GM21526 (cell line): Measurements from ENCODE around the gene NET1.

Source experiments
- ATAC-seq: cut with Tn5 transposase; IDR thresholded peaks from one replicate; pipeline ENCODE4 v1.9.1; 2021; ENCODE audit warnings: moderate library complexity; ENCODE audit not compliant: unreplicated experiment, low FRiP score

The NET1 gene

DNA sequence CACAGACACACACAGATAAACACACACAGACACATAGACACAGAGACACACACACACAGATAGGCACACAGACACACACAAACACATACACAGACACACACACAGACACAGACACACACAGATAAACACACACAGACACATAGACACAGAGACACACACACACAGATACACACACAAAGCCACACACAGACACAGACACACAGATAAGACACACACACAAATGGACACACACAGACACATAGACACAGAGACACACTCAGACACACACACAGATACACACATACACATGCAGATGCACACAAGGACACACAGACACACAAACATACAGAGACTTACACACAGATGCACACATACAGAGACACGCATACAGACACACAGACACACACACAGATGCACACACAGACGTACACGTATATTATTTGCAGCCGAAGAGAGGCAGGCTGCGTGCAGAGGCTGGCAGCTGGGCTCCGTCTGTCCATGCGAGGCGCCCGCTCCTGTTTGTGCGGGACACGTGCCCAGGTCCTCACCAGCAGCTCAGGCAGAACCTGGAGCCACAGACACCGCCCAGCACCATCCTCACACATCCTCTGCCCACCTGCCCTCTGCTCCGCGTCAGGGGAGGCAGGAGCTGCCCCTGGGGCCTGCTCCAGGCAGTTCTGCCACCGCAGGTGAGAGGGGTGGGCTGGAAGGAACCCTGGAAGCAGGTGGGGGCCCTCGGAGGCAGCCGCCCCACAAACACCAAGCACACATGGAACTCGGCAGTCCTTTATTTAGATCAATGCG, 85.8 kb downstream of the NET1 start:
- no peak for ATAC-seq

DNA sequence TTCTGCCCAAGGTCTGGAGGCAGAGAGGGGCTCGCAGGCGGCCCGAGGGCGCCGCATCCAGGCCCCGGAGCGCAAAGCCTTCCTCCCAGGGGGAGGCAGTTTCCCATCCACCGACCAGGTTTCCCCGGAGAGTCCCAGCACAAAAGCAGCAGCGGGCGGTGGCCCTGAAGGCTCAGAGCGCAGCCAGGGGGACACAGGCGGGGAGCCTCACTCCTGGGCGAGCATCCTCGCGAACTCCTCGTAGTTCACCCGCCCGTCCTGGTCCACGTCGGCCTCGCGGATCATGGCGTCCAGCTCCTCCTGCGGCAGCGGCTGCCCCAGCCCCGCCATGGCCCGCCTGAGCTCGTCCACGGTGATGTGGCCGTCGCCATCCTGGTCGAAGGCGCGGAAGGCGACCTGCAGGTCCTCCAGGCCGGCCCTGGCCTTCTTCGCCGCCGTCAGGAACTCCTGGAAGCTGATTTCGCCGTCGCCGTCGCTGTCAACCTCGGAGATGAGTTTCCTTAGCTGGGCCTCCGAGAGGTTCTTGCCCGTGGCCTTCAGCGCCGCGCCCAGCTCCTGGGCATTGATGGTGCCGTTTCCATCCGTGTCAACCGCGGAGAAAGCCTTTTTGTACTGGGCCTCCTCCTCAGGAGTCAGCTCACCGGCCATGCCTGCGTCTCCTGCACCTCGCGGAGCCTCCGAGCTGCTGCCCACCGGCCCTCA, 86.6 kb downstream of the NET1 start:
- ATAC-seq: no peak

DNA sequence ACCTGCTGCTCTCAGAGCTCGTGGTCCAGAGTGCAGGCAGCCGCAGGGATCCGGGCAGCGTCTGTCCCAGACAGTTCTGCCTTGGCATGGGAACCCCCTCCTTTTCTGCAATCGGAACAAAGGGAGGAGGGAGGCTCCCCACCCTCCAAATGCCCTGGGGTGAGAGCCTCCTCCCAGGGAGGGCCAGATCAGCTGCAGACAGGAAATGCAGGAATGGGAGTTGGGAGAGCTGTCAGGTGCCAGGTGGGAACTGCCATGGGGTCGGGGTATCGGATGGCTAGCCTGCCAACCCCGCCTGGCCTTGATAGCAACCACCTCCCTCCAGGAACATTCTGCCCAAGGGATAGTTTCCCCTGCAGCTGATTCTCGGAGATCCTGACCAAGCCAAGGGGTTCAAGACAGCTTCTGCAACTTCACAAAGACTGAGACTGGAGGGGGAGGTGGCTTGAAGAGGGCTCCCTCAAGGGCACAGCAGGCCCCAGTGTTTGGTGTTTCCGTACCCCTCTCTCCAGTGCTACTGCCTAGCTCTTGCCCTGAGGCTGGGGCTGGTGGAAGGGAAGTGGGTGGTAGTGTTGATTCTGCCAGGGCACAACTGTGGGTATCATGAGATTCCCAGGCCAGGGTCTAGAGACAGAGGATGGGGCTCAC, 87.3 kb downstream of the NET1 start, which contains the start of gene CALML5:
Gene CALML5 (minus strand): TSS at position 78 of the 648 bp plus-strand sequence. CDS start 132 bp downstream, outside the sequence.
- ATAC-seq: no peak

DNA sequence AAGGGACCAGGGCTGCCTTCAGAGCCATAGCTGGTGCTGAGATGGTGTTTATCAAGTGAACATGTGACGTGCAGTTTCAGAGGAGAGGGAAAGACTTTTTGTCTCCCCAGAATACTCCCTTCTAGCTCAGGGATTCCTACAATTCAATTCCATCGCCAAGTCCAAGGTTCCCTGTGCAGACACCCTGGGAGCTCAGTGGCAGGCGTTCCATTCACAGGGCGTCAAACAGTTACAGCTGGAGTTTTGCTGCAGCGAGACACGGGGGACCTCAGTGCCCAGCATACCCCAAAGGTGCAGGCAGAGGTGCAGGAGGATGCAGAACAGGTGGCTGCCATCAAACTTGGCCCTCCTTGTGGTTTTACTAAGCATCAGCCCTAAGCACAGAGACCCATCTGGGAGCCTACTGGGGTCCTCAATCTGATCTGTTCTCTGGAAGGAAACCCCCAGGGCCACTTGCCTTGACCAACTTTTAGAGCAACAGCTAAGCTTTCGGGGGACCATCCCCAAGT, 87.9 kb downstream of the NET1 start:
- no peak for ATAC-seq

DNA sequence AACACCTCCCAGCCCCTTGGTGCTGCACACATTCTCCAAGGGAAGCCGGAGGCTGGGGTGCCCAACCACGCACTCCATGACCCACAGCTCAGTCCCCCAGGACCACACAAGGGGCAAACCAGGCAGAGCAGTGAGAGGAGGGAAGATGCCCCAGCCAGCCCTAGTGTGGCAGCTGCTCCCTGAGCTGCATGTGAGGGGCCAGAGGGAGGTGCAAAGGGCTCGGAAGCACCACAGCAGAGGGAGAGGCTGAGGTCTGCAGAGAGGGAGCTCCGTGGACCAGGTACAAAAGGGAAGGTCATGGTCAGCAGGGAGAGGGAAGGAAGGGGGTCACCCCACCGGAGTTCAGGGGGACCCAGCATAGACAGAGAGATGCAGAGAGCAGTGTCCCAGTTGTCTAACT, 88.6 kb downstream of the NET1 start:
- ATAC-seq: no peak

DNA sequence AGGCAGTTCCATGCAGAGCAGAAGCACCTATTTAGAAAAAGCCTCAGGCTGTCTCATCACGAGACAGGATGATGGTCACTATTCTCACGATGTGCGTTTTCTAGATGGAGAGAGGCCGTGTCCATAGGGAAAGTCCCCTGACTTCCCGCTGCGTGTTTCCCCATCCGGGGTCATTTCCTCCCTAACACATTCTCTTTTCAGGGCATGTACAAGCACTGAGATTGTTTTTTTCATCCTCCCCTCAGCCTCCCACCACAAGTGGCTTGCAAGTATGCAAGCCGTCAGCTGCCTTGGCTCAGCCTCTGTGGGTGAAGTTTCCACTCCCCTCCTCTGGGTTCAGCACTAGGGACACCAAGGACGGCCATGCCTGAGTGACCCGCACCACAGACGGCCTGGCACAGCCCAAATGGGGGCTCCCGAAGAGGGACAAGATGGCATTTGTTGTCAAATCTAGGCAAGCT, 89.7 kb downstream of the NET1 start:
- ATAC-seq: no peak

DNA sequence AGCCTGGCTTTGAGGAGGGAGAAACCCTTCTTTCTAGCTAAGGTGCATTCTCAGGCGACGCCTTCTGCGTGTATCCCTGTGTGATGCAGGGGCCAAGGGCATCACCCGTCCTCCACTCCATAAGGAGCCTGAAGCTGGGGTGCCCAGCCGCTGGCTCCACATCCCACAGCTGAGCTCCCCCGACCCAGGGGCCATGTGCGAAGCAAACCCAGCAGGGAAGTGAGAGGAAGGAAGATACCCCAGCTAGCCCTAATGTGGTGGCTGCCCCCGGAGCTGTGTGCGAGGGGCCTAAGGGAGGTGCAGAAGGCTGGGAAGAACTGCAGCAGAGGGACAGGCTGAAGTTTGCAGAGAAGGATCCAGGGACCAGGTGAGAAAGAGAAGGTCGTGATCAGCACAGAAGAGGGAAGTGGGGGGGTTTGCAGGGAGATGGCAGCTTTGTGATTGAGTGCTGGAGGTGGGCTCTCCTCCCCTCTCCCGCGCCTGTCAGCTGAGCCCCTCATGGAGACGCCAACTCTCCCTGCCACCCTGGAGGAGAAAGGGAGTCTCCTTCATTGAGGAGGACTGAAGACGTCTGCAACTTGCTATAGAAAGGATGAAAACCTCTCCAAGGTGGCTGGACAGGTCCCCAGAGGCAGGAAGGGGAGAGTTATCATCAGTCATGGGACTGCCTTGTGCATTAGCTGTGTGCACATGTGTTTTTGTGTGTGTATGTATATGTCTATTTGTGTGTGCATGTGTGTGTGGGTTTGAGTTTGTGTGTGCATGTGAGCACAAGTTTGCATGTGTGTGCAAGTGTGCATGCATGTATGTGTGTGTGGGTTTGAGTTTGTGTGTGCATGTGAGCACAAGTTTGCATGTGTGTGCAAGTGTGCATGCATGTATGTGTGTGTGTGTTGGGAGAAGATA, 90.5 kb downstream of the NET1 start:
- no peak for ATAC-seq

DNA sequence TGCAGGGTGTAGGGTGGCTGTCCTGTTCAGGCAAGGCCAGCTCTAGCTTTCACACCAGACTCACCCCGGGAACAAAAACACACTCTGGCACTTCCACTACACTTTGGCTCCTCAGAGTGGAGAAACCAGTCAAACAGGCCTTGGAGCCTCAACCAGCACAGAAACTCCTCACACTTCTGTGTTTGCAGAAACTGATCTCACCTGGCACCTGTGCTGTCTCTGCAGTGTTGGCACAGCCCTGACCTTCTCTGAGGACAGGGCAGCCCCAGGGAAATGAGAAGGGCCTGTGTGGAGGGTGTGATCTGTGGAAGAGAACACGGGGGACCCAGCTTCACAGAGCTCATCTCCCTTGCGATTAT, 91.1 kb downstream of the NET1 start:
- no peak for ATAC-seq

DNA sequence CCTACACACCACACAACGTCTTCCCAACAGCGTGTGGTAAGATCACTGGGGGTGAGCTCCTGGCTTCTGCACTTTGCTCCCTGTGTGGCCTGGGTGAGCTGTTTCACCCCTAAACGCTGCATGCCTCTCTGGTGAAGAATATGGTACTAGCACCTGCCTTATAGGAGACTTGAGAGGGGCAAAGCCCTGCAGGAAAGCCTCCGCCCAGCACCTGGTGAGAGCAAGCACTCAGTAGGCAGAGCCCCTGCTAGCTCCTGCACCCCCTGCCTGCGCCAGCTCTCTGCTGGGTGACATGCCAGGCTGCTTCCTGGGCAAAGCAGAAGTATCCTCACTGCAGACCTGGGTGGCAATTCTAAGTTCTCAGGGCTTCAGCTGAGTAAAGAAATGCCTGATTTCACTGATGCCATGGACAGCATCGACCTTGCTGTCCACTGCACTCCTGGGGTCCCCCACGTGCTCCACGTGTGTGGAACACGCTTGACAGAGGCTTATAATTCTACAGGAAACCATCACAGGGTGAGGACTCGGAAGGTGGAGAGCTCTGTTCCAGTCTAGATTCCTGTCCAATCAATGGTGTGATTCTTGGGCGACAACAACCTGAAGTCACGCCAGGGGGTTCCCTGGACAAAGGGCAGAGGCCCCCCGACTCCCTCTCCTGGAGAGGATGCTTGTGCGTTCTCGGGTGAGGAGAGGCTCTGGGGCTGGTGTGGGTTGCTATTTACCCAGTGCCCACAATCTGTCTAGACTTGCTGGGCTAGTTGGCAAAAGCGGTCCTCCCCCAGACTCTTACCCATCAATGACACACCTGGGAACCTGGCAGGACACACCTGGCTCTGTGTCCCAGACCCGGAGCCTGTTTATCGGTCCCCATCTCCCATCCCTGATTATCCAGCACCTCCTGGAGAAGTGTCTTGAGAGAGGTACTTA, 92.1 kb downstream of the NET1 start:
- ATAC-seq: no peak

DNA sequence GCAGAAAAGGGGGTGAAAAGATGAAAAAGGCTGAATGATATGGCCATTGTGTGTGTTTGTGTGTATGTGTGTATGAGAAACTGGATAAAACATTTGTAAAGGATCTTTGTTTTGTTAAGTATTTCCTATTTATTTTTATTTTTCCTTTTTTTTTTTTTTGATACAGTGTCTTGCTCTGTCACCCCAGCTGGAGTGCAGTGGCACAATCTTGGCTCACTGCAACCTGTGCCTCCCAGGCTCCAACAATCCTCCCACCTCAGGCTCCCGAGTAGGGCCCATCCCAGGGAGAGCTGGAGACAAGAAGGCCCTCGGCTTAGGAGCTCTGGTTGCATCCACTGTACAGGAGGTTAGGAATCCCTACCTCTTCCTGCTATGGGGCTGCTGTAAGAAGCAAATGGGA, 93.9 kb downstream of the NET1 start:
- no peak for ATAC-seq

DNA sequence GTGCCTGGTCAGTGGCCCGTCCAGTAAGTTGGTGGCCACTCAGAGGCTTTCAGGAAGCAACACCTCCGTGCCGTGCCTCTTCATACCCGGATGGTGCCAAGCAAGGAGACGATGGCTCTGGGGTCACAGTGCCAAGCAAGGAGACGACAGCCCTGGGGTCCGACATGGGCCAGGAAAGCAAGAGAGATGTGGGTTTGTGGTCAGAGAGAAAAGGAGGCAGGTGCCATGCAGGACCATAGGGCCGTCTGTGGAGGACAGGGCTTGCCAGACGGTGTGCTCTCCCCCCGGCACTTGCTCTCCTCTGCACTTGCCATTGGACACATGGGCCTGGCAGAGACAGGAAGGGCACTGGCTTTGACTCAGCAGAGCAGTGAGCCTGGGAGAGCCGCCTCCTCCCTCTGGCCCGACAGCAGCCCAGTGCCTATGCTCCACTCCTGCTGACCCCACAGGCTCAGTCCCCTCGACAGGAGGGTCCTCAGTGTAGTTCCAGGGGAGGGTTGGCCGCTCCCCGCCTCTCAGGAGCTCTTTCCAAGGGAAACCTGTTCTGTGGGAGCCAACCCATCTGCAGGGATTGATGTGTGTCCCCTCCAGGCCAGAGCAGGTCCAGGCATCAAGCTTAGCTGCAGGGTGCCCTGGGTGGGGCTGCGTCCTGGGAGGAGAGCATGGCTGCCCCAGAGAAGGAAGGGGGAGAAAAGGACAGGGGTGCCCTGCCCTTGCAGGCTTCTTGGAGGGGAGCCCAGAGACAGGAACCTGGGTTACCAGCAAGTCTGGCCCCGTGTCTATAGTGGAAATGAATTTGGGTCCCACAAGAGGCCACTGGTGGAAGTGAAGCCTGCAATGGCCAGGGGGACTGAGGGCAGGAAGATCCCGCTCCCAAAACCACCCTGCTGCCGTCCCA, 94.6 kb downstream of the NET1 start:
- no peak for ATAC-seq

DNA sequence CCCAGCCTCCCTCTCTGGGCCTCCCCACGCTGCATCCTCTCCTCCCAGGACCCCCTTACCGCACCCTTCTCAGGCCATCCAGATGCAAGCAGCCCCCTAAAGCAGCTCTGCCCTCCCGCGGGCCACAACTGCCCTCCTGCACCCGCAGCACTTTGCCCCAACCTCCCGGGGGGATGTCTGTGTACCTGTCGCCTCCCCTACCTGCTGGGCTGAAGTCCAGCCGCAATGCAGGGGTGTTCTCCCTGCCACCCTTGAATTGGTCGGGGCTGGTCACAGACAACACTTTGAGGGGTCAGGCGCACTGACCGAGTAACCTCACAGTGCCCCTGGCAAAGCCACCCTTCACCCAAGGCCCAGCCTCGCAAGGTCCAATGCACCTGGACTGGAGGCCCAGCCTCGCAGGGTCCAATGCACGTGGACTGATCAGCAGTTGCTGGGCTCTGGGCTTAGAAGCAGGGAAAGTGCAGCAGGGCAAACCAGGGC, 95.3 kb downstream of the NET1 start:
- ATAC-seq: no peak

DNA sequence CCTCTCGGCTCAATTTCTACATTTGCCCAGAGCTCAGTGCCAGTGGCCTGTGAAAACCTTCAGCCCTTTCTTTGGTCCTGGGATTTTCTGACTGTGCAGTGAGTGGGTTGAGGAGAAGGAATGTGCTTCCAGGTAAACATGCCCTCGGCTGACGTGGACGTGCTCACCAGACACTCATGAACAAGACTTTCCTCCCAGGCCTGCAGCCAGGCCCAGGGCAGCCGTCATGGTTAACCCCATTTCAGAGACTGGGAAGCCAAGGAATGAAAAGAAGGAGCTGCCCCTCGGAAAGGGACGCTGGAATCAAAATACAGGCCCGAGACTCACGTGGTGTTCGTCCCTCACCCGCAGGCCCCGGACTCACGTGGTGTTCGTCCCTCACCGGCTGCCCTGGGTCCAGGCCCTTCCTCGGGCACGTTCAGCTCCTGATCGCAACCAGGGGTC, 95.8 kb downstream of the NET1 start:
- no peak for ATAC-seq
